C1 segment of cervical spinal cord (tissue), 14 donors: ENCODE results near the gene INTS11.
A peak's percentile ranks its signal among the peaks of the same experiment; 100 is the strongest.

Experiments used
- DNase-seq, 14 donors: peaks; one replicate each; lab custom pipeline; 2025; lab: John Stamatoyannopoulos, UW

The INTS11 gene

DNA sequence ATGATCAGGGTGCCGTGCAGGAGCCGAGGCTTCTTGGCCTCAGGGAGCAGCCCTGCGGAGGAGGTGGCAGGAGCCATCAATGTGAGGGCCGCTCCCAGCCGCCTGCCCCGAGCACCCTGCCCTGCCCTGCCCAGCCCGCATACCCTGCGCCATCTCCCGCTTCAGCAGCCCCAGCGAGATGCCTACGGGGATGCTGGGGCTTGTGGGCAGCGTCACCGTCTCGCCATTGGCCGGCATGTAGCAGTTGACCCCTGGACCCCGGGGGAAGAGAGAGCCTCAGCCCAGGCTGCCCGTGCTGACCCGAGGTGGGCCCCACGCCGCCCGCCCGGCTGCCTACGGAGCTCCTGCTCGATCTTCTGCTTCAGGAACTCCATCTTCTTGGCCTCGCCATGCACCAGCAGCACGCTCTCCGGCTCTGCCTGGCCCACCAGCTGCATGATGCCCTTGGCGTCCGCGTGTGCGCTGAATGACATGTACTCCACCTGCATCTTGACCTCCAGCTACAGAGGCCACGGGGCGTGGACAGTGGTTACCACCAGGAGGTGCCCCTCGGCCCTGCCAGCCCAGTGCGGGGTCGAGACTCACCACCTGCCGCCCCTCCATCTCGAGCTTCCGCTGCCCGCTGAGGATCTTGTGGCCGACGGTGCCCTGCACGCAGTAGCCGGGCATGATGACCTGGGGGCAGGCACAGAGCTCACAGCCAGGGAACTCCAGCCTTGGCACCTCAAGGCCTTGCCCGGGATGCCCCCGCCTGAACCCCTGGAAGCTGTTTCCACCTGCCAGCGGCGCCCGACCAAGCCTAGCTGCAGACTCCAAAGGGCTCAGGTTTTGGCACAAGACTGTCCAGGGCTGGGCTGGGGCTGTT, 11.8 kb downstream of the INTS11 start:
- no peak for DNase-seq

DNA sequence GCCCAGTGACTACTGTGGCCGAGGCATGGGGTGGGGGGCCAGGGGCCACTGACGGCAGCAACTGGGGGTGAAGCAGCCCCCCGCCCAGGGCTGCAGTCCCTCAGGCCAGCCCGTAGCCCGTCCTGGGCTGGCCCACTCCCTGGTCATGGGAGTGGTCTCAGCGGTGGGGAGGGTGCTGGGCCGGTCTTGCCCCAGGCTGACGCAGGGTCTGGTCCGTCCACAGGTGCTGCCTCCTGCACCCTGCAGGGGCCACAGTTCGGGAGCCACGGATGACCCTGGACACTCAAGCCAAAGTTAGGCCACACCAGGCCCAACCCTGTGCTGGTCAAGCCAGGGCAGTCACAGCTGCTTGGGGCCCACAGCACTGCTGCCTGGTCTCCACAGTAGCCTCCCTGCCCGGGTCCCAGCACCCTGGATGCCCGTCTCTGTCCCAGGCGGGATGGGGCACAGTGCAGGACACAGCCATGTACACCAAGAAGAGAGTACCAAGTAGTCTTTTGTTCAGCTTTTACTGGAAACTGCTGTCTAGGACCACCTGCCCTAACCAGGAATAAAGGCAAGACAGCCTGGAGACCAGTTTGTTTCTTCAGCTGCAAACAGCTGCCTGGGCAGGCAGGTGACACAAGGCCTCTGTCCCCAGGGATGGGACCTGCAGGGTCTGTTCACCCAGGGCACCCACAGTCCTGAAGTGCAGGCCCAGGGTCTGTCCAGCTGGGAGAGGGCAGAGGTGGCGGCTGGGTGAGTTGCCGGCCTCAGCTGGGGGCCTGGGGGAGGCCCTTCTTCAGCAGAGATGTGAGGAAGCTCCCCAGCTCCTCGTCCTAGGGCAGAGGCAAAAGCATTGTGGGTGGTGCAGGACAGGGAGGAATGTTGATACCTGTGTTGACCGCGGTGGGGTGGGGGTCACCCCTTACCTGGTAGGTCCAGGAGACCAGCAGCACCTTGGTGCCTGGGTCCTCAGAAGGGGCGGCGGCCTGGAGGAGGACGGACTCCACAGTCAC, 13.1 kb downstream of the INTS11 start:
- DNase-seq: no peak

DNA sequence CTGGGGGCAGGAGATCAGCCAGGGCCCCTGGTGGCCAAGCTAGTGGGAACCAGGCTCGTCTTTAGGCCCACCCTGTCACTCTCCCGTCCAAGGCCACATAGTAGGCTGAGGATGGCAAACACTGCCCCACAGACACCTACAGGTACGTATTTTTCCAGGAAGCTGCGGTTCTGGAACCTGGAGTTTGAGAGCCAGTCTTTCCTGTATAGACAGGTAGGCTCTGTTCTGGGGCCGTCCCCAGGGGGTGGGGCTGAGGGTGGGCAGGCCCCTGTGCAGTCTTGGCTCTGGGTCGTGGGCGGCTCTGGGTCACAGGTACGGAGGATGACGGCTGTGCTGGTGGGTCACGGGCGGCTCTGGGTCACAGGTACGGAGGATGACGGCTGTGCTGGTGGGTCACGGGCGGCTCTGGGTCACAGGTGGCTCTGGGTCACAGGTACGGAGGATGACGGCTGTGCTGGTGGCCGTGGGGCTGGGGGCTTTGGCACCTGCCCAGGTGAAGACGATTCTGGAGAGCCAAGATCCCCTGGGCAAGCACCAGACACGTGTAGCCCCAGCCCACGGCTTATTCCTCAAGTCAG, 13.9 kb downstream of the INTS11 start:
- no peak for DNase-seq

DNA sequence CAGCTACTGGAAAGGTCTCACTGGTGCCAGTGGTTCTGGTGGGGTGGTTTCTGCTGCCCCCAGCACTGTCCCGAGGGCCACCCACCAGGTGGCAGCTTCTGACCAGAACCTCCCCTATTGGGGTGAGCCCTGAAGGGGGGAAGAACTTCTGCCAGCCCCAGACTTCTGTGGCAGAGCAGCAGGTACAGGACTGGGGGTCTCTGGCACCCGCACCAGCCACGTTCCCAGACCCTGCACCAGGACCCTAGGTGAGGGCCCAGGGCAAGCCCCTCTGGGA, 14.4 kb downstream of the INTS11 start:
- DNase-seq: no peak

DNA sequence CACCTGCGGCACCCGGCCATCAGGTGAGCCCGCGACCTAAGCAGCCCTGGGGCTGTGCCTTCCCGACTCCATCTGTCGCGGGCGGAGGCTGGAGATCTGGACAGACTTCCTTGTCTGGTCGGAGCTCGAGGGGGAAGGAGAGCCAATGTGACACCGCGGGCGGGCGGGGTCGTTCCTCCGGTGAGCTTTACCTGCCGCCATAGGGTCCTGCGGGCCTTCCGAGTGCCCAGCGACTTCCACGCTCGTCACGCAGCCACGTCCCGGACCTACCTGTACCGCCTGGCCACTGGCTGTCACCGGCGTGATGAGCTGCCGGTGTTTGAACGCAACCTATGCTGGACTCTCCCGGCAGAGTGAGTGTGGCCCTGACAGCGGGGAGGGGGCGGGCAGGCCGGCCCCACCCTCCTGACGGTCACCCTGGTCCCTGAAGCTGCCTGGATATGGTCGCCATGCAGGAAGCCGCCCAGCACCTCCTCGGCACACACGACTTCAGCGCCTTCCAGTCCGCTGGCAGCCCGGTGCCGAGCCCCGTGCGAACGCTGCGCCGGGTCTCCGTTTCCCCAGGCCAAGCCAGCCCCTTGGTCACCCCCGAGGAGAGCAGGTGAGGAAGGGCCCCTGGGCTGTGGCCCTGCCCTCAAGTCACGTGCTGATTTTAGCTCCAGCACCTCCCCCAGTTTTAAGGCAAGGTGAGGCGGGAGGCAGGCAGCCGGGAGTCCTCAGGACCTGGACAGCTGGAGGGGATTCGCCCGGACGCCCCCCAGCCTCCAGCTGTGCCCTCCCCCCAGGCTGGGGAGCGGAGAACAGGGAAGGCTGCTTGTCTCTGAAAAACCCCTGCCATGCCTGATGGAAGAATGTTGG, 15.0 kb downstream of the INTS11 start:
- DNase-seq: peak in 1 of 14 donors; percentile 30

DNA sequence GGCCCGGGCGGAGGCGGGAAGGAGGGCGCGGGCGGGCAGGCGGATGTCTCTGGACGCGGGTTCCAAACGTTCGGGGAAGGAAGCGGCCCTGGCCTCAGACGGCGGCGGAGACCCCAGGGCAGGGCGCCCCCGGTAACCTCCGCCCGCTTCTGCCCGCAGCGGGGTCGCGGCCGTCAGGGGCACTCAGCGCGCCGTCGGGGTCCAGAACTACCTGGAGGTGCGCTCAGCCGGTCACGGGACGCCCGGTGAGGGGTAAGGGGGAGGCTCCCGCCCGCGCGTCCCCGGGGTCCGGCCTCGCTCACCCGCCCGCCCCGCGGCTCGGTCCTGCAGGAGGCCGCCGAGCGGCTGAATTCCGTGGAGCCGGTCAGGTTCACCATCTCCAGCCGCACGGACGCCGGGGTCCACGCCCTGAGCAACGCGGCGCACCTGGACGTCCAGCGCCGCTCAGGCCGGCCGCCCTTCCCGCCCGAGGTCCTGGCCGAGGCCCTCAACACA, 15.7 kb downstream of the INTS11 start:
- DNase-seq: peak in 1 of 14 donors; percentile 32

DNA sequence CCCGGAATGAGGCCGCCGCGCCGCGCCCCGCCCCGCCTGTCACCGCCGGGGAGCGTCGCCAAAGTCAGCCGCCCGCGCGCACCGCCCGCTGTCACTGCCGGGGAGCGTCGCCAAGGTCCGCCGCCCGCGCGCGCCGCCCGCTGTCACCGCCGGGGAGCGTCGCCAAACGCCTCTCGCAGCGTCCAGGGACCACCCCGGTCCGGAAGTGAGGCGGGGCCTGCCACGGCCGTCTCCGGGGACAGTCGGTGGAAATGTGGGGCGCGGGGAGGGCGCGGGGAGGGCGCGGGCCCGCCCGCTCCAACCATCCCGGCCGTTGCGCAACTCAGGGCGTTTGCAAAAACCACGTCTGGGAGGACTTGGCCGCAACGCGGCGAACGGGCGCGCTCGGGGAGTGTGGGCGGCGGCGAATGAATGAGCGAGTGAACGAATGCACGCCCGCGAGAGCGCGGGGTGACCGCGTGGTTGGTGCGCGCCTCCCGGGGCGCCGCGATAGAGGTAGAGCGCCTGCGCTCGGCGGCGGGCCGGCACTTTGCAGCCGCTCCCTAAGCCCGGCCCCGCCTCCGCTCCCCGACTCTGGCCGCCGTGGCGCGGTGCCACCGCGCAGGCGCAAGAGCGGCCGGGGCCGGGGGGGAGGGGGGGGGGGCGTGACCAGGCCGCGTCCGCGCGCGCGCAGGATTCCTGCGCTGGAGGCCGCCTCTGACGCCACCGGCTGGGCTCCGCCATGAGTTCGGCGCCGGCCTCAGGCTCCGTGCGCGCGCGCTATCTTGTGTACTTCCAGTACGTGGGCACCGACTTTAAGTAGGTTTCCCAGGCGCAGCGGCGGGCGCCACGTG, 16.3 kb downstream of the INTS11 start, which contains the start of the genes ACAP3 and PUSL1:
Gene ACAP3 (minus strand): TSS at position 8 of the 833 bp plus-strand sequence. CDS start 115 bp downstream, outside the sequence.
Gene PUSL1 (plus strand): TSS at position 675 of the 833 bp plus-strand sequence. CDS start 47 bp downstream, at position 722.
- peak in 13 of 14 donors; percentile 60 to 96 (median 93) for DNase-seq

DNA sequence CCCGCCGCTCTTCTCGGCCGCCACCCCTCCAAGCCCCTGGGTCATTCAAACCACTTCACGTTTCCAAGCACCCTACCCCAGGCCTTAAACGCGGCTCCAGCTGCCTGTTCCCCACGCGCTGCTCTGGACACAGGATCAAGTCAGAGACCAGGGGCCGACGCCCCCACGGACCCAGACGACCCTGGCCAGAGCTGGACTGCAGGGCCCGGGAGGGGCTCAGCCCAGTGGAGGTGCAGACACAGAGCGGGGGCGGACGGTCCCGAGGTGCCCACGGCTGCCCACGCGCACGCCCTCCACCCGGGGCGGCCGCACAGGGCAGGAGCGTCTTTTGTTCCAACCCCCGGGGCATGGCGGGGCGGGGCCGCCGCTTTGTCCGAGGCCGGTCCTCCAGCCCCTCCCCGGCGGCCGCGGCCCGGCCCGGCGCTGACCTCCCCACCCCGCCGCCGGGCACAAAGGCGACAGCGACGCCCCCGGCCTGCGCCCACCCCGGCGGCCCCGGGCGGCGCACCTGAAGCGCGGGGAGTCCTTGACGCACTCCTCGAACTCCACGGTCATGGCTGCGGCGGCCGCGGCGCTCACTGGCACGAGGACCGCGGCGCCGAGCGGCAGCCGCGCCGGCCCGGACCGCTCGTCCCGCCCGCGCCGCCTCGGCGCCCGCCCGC, 17.1 kb downstream of the INTS11 start:
- peak in 3 of 14 donors; percentile 44 to 58 (median 49) for DNase-seq

DNA sequence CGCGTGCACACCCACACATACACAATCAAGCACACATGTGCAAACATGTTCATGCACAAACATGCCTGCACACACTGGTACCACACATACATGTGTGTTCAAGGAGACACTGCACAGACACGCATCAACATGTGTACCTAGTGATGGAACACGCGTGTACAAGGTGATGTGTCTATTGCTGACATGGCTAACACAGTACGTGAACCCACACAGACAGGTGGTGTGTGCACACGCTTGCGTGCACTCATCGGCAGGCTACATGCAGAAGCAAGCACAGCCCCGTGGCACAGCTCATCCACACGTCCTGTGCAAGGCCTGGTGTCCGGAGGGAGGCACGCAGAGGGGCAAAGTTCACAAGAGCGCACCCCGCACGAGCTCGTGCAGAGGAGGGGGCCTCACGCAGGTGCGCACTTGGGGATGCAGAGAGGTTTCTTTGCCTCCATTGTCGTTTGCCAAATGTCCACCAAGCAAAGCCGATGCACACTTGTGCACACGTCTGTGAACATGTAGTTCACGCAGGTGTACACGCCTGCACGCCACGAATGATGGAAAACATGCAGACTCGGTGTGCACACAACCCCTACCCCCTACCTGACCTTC, 17.7 kb downstream of the INTS11 start:
- DNase-seq: no peak

DNA sequence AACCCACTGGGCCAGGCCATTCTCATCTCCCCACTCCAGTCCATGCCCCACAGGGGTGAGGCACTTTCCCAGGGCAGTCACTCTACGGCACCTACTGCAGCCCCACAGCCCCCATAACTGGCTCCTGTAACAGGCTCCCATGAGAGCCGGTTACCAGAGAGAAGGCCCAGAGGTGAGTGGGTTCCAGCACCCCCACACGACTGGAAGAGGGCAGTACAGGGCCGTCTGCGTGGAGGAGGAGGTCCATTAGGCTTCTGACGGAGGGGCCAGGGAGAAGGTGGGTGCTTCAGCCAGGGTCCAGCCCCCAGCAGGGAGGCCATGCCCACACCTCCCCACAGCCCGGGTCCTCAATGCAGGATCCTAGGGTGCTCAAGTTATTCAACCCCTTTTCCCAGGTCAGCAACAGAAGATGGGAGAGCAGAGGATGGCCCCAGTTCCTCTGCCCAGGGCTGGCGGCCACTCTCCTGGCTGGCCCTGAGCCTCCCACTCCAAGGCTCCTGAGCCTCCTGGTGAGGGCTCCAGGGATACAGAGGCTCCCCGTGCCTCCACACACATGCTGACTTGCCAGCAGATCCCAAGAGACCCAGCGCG, 18.3 kb downstream of the INTS11 start:
- peak in 1 of 14 donors; percentile 19 for DNase-seq

DNA sequence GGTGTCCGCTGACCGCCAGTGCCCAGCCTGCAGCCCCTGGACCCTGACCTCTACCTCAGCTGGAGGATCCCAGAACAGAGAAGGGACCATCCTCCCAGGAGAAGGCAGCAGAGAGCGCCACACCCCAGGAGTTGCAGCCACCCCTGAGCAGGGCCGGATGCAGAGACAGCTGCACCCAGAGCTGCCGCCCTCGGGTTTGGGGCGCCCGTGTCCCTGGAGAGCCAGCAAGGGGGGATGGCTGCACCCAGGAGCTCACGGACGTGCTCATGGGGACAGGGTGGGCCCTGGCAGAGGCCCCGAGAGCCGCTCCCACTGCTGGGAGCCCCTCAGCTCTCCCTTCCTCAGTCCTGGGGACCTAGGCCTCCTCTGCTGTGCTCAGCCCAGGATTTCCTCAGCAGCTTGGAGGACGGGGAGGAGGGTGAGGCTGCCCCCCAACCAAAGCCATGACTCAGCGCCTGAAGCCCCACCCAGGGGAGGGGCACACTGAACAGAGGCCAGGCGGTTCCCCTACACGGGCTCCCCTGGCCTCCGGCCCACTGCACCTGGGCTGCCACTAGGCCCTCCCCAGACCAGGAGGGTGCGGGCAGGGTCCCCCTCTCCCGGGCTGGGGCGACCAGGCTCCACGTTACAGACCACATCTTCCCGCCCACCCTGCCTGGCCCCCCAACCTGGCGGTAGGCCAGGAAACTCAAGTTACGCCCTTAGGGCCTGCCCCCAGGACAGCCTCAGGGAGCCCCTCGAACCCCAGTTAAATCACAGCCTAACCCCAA, 19.0 kb downstream of the INTS11 start:
- DNase-seq: peak in 7 of 14 donors; percentile 26 to 77 (median 42)

DNA sequence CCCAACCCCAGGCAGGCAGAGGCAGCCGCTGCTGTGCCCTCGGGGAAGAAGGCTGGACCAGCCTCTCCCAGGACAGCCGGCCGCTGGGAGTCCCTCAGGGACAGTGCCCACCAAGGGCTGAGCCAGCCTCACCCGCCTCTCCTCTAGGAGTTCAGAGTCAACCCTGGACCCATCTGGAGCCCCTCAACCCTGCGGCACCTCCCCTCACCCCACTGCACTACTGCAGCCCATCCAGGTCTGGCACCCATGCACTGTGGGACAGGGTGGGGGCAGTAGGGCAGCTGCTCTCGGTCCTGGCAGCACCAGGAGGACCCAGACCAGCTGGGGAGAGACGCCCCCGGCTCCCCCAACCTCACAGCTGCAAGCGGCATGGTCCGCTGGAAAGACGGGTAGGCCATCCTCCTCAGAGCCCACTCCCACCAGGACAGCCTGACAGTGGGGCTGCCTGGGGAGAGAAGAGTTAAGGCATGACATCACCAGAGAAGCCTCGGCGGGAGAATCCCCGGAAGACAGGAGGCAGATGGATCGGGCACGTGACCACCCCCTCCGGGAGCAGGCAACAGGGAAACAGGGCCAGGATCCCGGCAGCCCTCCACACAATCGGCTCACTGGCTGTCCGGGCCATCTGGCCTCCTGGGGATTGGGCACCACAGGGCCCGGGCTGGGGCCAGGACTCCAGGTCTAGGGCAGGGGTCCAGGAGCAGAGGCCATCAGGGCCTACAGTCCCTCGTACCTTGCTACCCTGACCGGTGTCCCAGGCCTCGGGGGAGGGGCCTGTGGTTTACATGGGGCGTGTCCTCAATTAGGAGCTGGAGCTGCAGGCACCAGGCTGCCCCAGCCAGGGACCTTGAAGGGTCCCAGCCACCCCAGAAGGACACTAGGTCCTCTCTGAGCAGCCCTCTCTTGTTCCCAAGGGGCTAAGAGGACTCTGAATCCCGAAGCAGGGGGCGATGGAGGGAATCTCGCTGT, 19.8 kb downstream of the INTS11 start:
- peak; percentile 59 to 93 (median 88) for DNase-seq

DNA sequence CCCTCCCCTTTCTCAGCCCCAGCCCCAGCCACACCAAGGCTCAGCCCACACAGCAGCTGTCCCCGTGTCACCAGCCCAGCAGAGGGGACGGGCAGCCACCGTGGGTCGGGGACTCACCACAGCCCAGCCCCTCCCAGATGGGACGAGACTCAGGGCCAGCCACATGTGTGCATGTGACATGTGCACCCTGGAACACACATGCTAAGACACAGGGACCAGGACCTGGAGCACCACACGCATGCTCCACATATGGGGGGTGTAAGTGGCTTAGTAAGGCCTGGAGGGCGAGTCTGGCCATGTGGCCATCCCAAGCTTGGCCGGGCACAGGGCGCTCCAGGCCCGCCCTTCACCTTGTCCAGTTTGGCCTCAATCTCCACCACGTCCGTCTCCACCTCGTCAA, 20.7 kb downstream of the INTS11 start:
- DNase-seq: peak in 1 of 14 donors; percentile 33

DNA sequence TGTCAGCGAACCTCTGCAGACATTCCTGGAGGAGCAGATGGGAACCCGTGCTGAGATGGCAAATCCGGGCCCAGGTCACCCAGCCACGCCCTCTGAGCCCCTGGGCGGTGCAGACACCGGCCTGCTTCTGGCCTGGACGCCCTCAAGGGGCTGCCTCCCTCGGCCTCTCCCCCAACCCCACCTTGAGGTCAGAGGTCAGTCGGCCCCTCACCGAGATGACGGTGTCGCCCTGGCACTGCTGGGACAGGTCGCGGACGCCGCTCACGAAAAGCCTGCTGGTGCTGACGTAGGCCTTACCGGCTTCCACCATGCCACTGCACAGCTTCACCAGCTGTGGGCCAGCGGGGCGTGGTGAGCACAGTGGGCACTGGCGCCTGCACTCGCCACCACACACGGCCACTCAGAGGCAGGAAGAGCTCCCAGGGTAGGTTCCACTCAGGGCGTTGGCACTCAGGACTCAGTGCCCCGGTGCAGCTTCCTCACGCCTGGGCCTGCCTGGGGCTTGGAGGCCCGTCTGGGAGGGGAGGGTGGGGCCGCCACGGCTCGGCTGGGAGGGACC, 21.4 kb downstream of the INTS11 start:
- no peak for DNase-seq

DNA sequence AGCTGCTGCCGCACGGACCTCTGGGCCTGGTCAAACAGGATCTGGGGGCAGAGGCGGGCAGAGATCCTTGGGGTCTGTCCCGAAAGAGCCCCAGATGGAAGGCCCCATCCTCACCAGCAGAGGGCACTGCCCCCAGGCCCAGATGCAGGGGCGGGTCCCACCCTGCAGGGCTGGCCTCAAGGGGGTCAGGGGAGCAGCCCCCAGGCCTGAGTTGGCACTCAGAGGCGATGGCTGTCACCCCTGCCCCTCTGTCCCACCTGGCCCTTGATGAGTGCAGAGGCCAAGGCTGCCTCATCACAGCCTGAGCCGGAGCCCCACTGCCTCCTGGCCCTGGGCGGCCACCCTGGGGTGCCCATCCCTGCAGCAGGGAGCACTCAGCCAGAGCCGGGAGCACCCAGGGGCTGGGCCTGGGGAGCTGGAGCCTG, 22.4 kb downstream of the INTS11 start:
- DNase-seq: no peak

DNA sequence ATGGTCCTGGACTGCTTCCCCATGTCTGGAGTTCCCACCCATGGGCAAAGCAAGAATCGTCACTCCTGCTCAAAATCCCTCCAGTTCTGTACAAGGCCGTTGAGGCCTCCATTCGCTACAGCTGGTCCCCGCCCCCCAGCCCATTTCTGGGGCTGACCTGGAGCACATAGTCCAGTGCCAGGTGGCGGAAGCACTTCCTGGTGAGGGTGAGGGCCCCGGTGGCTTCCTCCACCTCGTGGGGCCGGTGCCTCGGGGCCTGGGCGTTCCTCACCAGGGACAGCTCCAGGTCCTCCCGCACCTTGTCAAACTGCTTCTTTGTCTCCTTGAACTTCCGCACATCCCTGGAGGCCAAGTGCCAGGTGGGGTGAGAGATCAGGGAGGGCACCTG, 24.1 kb downstream of the INTS11 start:
- DNase-seq: no peak
